Keratinocyte (primary cell): ENCODE data around the gene ACADVL. TPM values are rescaled to one million over a fixed set of nuclear protein-coding genes. Genes with fewer than 3 reads are reported as not detected.
A peak's percentile ranks its signal among the peaks of the same experiment; 100 is the strongest.

Experiments
- DNase-seq: peaks from one replicate; pipeline ENCODE4 v3.0.0-alpha.2; 2011; ENCODE audit warnings: low read depth, missing footprints, low spot score
- FAIRE-seq: peaks from 2 replicates; lab custom pipeline; 2011; peaks lifted over from hg19 to GRCh38; lab: Jason Lieb, UNC
- H2AFZ ChIP-seq: 2 replicates; pipeline ENCODE4 v1.6.0; 2012; ENCODE audit warnings: low read length, control low read depth, inconsistent platforms; ENCODE audit not compliant: control insufficient read depth
- H3K27ac ChIP-seq: 2 replicates; pipeline ENCODE4 v1.5.1; 2011; ENCODE audit warnings: low read length; ENCODE audit not compliant: control insufficient read depth, insufficient read depth
- H3K27me3 ChIP-seq: 3 replicates; pipeline ENCODE4 v1.6.0; 2011; ENCODE audit warnings: low read length; ENCODE audit not compliant: control insufficient read depth, insufficient read depth; ENCODE audit errors: extremely low read depth
- H3K36me3 ChIP-seq, 2 experiments: 2 replicates in 1 of 2; 3 replicates in 1 of 2; pipeline ENCODE4 v1.5.1; 2011; ENCODE audit warnings: low read length in 2 of 2, mild to moderate bottlenecking in 1 of 2; ENCODE audit not compliant: control insufficient read depth in 2 of 2, insufficient read depth in 2 of 2; ENCODE audit errors: extremely low read depth in 1 of 2
- H3K4me1 ChIP-seq: 3 replicates; pipeline ENCODE4 v1.5.1; 2011; ENCODE audit warnings: low read length; ENCODE audit not compliant: control insufficient read depth, insufficient read depth; ENCODE audit errors: extremely low read depth
- H3K4me2 ChIP-seq: 3 replicates; pipeline ENCODE4 v1.6.0; 2011; ENCODE audit warnings: low read depth, low read length; ENCODE audit not compliant: control insufficient read depth, insufficient read depth; ENCODE audit errors: extremely low read depth
- H3K4me3 ChIP-seq, 3 experiments: fragments of 200-600 bp in 1 of 3; sonication (generic) in 1 of 3; 2 replicates in 2 of 3; 3 replicates in 1 of 3; pipeline ENCODE4 v1.5.1; 2011 to 2016; ENCODE audit warnings: low read length in 3 of 3, mild to moderate bottlenecking in 3 of 3, control low read depth in 2 of 3, inconsistent platforms in 1 of 3, low read depth in 1 of 3, mixed read lengths in 1 of 3, mixed run types in 1 of 3, moderate library complexity in 1 of 3; ENCODE audit not compliant: control insufficient read depth in 2 of 3, insufficient read depth in 2 of 3; ENCODE audit errors: extremely low read depth in 1 of 3
- H3K79me2 ChIP-seq: 2 replicates; pipeline ENCODE4 v1.6.0; 2012; ENCODE audit warnings: low read length; ENCODE audit not compliant: control insufficient read depth, insufficient read depth
- H3K9ac ChIP-seq: 3 replicates; pipeline ENCODE4 v1.6.0; 2011; ENCODE audit warnings: low read length; ENCODE audit not compliant: control insufficient read depth, insufficient read depth; ENCODE audit errors: extremely low read depth
- H3K9me1 ChIP-seq: 3 replicates; pipeline ENCODE4 v1.6.0; 2011; ENCODE audit warnings: low read length; ENCODE audit not compliant: control insufficient read depth, insufficient read depth; ENCODE audit errors: extremely low read depth
- H3K9me3 ChIP-seq: 2 replicates; pipeline ENCODE4 v1.5.1; 2012; ENCODE audit warnings: low read depth, low read length; ENCODE audit not compliant: control insufficient read depth
- H4K20me1 ChIP-seq: 3 replicates; pipeline ENCODE4 v1.6.0; 2011; ENCODE audit warnings: low read length; ENCODE audit not compliant: control insufficient read depth, insufficient read depth; ENCODE audit errors: extremely low read depth
- EZH2 ChIP-seq: IDR thresholded peaks from one replicate; pipeline ENCODE4 v1.6.1; 2012; ENCODE audit warnings: inconsistent platforms, mild to moderate bottlenecking, low read length, moderate library complexity
- dilution Hi-C: fragments of 300-500 bp; cut with MboI; formaldehyde crosslinking; loops from one replicate; pipeline ENCODE4 v1.7.0; 2020; ENCODE audit warnings: low sequenced_read_pairs; ENCODE audit not compliant: extremely low pct_ligation_motif_present
- polyA plus RNA-seq, 5 experiments: library from polyadenylated mRNA; depleted of rRNA in 3 of 5; stranded (reverse) in 3 of 5; stranded (forward) in 1 of 5; unstranded in 1 of 5; fragments of >200 nt; gene quantifications; 1 replicate in 1 of 5; 2 replicates in 3 of 5; 3 replicates in 1 of 5; pipeline versions ENCODE4 v1.2.1 to v1.2.3, GENCODE V29; 2011 to 2012; ENCODE audit warnings: missing spikeins in 2 of 5, low read depth in 1 of 5, low replicate concordance in 1 of 5
- TF ChIP-seq, protein P1 (sequence below), 3 experiments: IDR thresholded peaks in 1 of 3; conservative IDR thresholded peaks in 1 of 3; optimal IDR thresholded peaks in 1 of 3; 2 replicates in 2 of 3; 3 replicates in 1 of 3; pipeline versions ENCODE3 to v1.5.1; 2011; ENCODE audit warnings: low read length in 3 of 3, mild to moderate bottlenecking in 3 of 3, moderate library complexity in 2 of 3, control low read depth in 1 of 3, inconsistent platforms in 1 of 3; ENCODE audit not compliant: insufficient read depth in 2 of 3; ENCODE audit errors: extremely low read depth in 1 of 3

Gene ACADVL
- polyA plus RNA-seq, 1 donor (not counting 4 experiments of a cell fraction or from before 2014, with no cell fraction given), result 301 TPM

DNA sequence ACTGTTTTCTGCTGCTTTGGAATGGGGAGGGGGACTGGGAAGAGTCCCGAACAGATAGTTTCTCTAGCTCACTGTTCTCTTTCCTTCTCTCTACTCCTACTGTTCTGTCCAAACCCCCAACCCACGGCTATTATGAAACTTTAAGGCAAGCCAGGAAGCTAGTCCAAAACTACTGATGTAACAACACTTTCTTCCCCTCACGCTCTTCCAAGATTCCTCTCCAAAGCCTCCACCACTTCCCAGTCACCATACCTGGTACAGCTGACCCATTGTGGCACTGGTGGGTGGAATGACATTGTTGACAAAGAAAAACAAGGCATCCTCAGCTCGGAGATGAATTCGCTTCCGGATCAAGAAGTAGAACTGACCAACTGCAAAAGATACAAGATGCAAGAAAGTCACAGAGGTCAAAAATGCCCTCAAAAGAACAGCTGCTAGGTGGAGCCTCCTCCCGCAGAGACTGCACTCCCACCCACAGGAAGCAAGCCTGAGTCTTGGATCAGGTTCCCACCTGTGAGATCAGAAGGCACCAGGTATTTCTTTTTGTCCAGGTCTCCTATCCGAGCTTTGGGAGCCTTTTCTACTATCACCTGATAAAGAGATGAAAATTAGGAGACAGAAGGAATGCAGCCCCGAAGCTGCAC, 21.5 kb downstream of the ACADVL start:
- H3K79me2 ChIP-seq, result peaks cover 35% of the 10 kb centered on the region
- dilution Hi-C loops, result no loop called here
- no peaks in the 10 kb centered on the region for H3K27me3 ChIP-seq
- TF ChIP-seq, protein P1, sequence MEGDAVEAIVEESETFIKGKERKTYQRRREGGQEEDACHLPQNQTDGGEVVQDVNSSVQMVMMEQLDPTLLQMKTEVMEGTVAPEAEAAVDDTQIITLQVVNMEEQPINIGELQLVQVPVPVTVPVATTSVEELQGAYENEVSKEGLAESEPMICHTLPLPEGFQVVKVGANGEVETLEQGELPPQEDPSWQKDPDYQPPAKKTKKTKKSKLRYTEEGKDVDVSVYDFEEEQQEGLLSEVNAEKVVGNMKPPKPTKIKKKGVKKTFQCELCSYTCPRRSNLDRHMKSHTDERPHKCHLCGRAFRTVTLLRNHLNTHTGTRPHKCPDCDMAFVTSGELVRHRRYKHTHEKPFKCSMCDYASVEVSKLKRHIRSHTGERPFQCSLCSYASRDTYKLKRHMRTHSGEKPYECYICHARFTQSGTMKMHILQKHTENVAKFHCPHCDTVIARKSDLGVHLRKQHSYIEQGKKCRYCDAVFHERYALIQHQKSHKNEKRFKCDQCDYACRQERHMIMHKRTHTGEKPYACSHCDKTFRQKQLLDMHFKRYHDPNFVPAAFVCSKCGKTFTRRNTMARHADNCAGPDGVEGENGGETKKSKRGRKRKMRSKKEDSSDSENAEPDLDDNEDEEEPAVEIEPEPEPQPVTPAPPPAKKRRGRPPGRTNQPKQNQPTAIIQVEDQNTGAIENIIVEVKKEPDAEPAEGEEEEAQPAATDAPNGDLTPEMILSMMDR (optimal IDR thresholded peaks at IDR 0.05 in 1 of 3, IDR thresholded peaks at IDR 0.05 in 1 of 3, conservative IDR thresholded peaks at IDR 0.05 in 1 of 3; ENCODE audit: extremely low read depth in 1 of 3, insufficient read depth in 2 of 3, low read length in 3 of 3), result no peak
- no peak for TF ChIP-seq EZH2
- no peak for DNase-seq
- FAIRE-seq, result peak; percentile 46
- peak overlapping the region; percentile 68 to 90 (median 69) for H3K4me3 ChIP-seq
- H4K20me1 ChIP-seq, result no peaks in the 10 kb centered on the region
- peaks cover 20 to 23% of the 10 kb centered on the region in 2 experiments for H3K36me3 ChIP-seq
- no peak overlapping the region for H2AFZ ChIP-seq
- no peaks in the 10 kb centered on the region for H3K9me1 ChIP-seq
- peak overlapping the region; percentile 95 for H3K4me2 ChIP-seq
- no peaks in the 10 kb centered on the region for H3K9me3 ChIP-seq
- peak overlapping the region; percentile 96 for H3K9ac ChIP-seq
- peaks cover 25% of the 10 kb centered on the region for H3K4me1 ChIP-seq
- peak overlapping the region; percentile 99 for H3K27ac ChIP-seq

GRCh38 chr17:7241783-7242716, 22.3 kb downstream of the ACADVL start, which contains the start of gene GABARAP:
Gene GABARAP, minus strand, starts transcription at chr17:7242449. Its CDS starts 119 bp downstream, at chr17:7242330.
- FAIRE-seq (peak; percentile 26), DNase-seq (no peak)
- dilution Hi-C loops, result no loop called here
- Histone ChIP-seq H3K79me2 (peaks cover 31% of the 10 kb centered on the region), H3K9ac (peak within 1 kb of the TSS; percentile 96), H3K4me2 (peak within 1 kb of the TSS; percentile 95), H2AFZ (peak within 1 kb of the TSS; percentile 72), H3K9me1 (no peaks in the 10 kb centered on the region), H3K4me1 (peaks cover 25% of the 10 kb centered on the region), H4K20me1 (no peaks in the 10 kb centered on the region), H3K9me3 (no peaks in the 10 kb centered on the region), H3K36me3 (peaks cover 22 to 24% of the 10 kb centered on the region in 2 experiments), H3K27ac (peak within 1 kb of the TSS; percentile 99), H3K27me3 (no peaks in the 10 kb centered on the region), H3K4me3 (peak within 1 kb of the TSS; percentile 68 to 90 (median 69))
- TF ChIP-seq, protein P1 (optimal IDR thresholded peaks at IDR 0.05 in 1 of 3, IDR thresholded peaks at IDR 0.05 in 1 of 3, conservative IDR thresholded peaks at IDR 0.05 in 1 of 3; ENCODE audit: extremely low read depth in 1 of 3, insufficient read depth in 2 of 3, low read length in 3 of 3), result peak in 1 of 3 experiments; percentile 1
- TF ChIP-seq EZH2, result no peak
